Bronchial epithelial cell (primary cell): ENCODE measurements around the gene CAMTA2. TPM values are rescaled to one million over a fixed set of nuclear protein-coding genes. Genes with fewer than 3 reads are reported as not detected.
A peak's percentile ranks its signal among the peaks of the same experiment; 100 is the strongest.

Experiments
- DNase-seq: peaks from one replicate; pipeline ENCODE4 v3.0.0-alpha.2; 2010; ENCODE audit warnings: low read depth
- FAIRE-seq: peaks from 2 replicates; lab custom pipeline; 2011; peaks lifted over from hg19 to GRCh38; lab: Jason Lieb, UNC
- H3K27me3 ChIP-seq: 2 replicates; pipeline ENCODE4 v1.5.1; 2011; ENCODE audit warnings: low read length; ENCODE audit not compliant: control insufficient read depth, insufficient read depth
- H3K36me3 ChIP-seq: 2 replicates; pipeline ENCODE4 v1.5.1; 2011; ENCODE audit warnings: low read length; ENCODE audit not compliant: control insufficient read depth, insufficient read depth
- H3K4me3 ChIP-seq: 2 replicates; pipeline ENCODE4 v1.5.1; 2011; ENCODE audit warnings: mild to moderate bottlenecking, low read depth, low read length, control low read depth
- CTCF ChIP-seq: IDR thresholded peaks from 2 replicates; pipeline ENCODE4 v1.5.1; 2011; ENCODE audit warnings: mild to moderate bottlenecking, moderate library complexity, low read length, control low read depth, inconsistent platforms; ENCODE audit not compliant: insufficient read depth, severe bottlenecking
- total RNA-seq: library from RNA; depleted of rRNA; stranded (reverse); fragments of >200 nt; gene quantifications from 2 replicates; pipeline ENCODE4 v1.2.1, GENCODE V29; 2014

CAMTA2 gene
- total RNA-seq, 1 donor from 2014 or later = 4.7 TPM

DNA sequence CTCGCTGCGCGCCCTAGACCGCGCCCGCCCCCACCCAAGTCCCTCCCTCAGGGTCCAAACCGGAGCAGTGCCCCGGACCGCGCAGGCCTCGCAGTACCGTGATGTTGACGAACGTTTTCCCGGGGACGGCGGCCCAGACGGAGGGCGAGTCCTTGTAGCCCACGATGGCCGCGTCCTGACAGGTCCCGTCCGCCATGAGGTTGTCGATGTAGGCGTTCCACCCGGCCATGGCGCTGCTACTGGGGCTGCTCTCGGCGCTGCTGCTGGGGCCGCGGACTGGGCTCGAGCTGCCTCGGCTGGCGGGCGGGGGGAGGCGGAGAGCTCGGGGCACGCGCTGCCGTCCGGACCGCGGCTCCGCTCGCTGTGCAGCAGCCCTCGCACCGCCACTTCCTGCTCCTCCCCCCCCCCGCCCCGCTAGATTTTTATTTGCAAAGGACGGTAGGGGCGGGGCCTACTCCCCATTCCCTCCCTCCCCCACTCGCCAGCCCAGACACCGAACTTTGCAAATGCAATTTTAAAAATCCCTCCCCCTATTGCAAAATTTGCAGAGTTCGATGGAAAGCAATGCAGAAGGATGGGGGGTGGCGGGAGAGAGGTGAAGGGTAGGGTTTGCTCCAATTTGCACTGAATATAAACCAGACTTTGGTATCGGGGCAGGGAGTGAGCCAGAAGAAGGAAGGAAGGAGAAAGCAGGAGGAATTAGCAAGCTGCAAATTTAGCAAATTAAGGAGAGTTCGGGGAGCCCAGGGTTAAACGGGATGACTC lies 39.1 kb downstream of the CAMTA2 start, which contains the start of gene PFN1:
TSS of gene PFN1 (minus strand) at position 365 of the 765 bp plus-strand sequence. CDS start at position 229, 136 bp downstream.
- H3K27me3 ChIP-seq = no peaks in the 10 kb centered on the region
- DNase-seq = peak; percentile 85
- no peak for FAIRE-seq
- H3K4me3 ChIP-seq = peak within 1 kb of the TSS; percentile 99
- H3K36me3 ChIP-seq = peaks cover 11% of the 10 kb centered on the region
- TF ChIP-seq CTCF = no peak

GRCh38 chr17:4947411-4948165 lies 39.9 kb downstream of the CAMTA2 start:
- DNase-seq = no peak

GRCh38 chr17:4947010-4947410 lies 40.5 kb downstream of the CAMTA2 start:
- Histone ChIP-seq H3K4me3 (peak overlapping the region; percentile 99), H3K36me3 (peaks cover 14% of the 10 kb centered on the region), H3K27me3 (no peaks in the 10 kb centered on the region)
- no peak for TF ChIP-seq CTCF
- no peak for DNase-seq
- no peak for FAIRE-seq

More at GRCh38 chr17:4947411-4948165, 39.9 kb downstream of the CAMTA2 start:
- no peak for FAIRE-seq
- no peaks in the 10 kb centered on the region for H3K27me3 ChIP-seq
- H3K36me3 ChIP-seq = peaks cover 13% of the 10 kb centered on the region
- TF ChIP-seq CTCF = no peak
- peak overlapping the region; percentile 99 for H3K4me3 ChIP-seq

DNA sequence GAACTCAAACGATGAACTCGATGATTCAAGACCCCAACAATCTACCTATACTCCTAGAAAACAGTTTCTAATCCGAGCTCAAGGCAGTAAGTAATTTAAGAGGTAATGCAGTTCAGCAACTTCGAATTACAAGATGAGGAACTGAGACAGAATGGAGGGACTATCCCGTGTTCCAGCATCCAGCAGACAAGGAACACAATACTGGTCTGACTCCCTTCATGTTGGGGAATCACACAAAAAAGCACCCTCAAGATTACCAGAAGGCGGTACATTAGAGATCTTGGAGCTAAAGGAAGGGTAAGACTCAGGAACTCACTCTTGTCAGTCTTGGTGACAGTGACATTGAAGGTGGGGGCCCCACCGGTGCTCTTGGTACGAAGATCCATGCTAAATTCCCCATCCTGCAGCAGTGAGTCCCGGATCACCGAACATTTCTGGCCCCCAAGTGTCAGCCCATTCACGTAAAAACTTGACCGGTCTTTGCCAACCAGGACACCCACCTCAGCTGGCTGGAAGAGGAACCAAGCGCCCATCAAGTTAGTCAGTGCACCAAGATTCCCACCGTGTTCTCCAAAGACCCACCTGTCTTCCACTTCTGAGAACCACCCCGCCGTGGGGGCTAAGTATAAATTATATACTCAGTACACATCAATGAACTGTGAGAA lies 41.0 kb downstream of the CAMTA2 start:
- Histone ChIP-seq H3K36me3 (peaks cover 16% of the 10 kb centered on the region), H3K4me3 (peak overlapping the region; percentile 99), H3K27me3 (no peaks in the 10 kb centered on the region)
- DNase-seq (no peak), FAIRE-seq (peak; percentile 18)
- TF ChIP-seq CTCF = no peak

DNA sequence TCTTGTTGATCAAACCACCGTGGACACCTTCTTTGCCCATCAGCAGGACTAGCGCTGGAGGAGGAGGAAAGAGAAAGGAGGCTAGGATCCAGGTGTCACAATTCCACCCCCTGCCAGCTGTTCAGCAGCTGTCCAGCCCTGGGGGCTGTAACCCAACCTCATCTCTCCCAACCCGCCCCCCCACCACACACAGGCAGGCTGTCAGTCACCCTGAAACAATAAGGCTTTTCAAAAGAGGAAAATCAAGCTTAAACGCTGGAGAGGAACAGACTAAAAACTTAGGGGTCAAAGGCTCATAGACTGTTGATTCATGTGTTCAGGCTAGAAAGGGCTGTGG lies 41.6 kb downstream of the CAMTA2 start:
- DNase-seq (no peak), FAIRE-seq (peak; percentile 13)

More for the DNA sequence above, 41.6 kb downstream of the CAMTA2 start:
- Histone ChIP-seq H3K36me3 (peaks cover 16% of the 10 kb centered on the region), H3K4me3 (peak overlapping the region; percentile 99), H3K27me3 (no peaks in the 10 kb centered on the region)
- no peak for TF ChIP-seq CTCF
